ENCODE data around the gene PLPPR5.

The PLPPR5 gene

DNA sequence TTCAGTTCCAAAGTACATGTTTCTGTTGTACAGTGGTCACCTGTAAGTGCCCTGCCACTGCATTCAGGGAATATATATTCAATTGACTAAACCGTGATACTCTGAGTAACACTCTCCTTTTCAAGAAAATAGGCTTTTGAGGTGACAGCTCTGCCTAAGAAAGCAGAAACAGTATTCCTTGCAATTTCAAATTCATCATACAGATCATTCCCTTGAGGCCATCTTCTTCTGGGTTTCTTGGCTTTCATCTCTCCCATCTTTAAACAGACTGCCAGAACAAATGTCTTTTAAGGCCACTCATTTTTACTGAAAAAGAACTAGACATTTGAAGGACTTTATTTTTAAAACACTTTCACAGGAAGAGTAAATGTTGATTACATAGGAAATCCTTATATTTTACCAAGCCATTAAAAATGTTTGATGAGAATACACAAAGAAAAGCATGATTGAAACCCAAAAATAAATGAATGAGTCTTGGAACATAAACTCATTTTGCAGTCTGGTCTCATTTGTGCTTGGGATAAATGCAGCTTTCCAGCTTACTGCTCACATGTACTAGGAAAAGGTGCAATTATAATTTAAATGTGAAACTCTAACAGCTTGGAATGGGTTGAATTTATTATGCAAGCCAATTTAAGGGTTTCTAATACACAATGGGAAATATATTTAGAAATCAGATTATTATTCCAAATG lies 34.7 kb downstream of the PLPPR5 start:
- H2AFZ ChIP-seq (ENCODE audit: low read depth, low read length): no peak overlapping the region
- H4K20me1 ChIP-seq (ENCODE audit: insufficient read depth, low read length): no peaks in the 10 kb centered on the region
- no peaks in the 10 kb centered on the region for H3K4me1 ChIP-seq (ENCODE audit: insufficient read depth, low read length)
- no peak overlapping the region for H3K4me2 ChIP-seq (ENCODE audit: insufficient read depth, low read length)
- H3K4me3 ChIP-seq (ENCODE audit: low read depth in 1 of 2, low read length in 2 of 2): no peak overlapping the region
- no peaks in the 10 kb centered on the region for H3K36me3 ChIP-seq (ENCODE audit: insufficient read depth, low read length)
- H3K79me2 ChIP-seq (ENCODE audit: insufficient read depth, low read length): no peaks in the 10 kb centered on the region
- no peaks in the 10 kb centered on the region for H3K27me3 ChIP-seq (ENCODE audit: insufficient read depth, low read length, poor library complexity)
- no peak overlapping the region for H3K9ac ChIP-seq (ENCODE audit: low read depth, low read length)
- no peaks in the 10 kb centered on the region for H3K9me3 ChIP-seq (ENCODE audit: insufficient read depth, low read length, severe bottlenecking)
- TF ChIP-seq CTCF (IDR thresholded peaks at IDR 0.05; ENCODE audit: borderline replicate concordance, extremely low read depth, low read length, poor library complexity, severe bottlenecking) (no peak), EZH2 (IDR thresholded peaks at IDR 0.05; ENCODE audit: borderline replicate concordance, low read depth, low read length, severe bottlenecking) (no peak)
- no peak for DNase-seq
- no peak overlapping the region for H3K27ac ChIP-seq (ENCODE audit: low read length)
- no peak for ATAC-seq (ENCODE audit: insufficient read depth, low read depth)

DNA sequence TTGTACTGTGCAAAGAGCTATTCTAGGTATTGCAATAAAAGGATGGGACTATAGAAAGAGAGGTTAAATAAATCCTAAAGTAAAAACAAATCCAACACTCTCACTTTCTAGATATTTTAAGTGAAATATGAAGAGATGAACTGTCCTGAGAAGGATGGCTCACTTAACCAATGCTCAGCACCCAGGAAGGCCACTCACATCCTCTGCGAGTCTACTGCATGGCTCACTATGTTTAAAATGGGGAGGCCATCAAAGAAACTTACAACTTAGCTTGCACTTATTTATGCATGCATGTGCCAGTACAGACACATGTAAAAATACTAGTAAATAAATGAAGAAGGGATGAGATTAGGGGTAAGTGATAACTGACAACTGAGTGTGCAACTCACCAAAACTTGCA lies 37.5 kb downstream of the PLPPR5 start:
- no peaks in the 10 kb centered on the region for H3K4me1 ChIP-seq (ENCODE audit: insufficient read depth, low read length)

DNA sequence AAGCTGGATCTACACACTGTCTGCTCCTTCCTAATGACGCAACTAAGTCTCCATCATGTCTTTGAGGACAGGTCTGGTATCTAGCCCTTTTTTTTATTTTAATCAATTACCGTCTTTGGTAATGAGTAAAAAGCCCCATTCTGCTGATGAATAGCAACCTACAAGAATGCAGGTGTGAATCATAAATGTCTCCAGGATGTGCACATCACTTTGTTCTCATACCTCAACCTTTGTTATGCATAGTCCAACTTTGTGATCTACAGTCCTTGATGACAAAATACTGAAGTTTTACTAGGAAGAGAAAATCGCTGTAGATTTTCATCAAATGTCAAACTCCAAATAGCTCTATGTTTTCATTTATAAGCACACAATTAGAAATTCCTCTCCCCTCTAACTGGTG lies 39.3 kb downstream of the PLPPR5 start:
- Histone ChIP-seq H2AFZ (ENCODE audit: low read depth, low read length) (no peak overlapping the region), H3K36me3 (ENCODE audit: insufficient read depth, low read length) (no peaks in the 10 kb centered on the region), H3K4me3 (ENCODE audit: low read depth in 1 of 2, low read length in 2 of 2) (no peak overlapping the region), H4K20me1 (ENCODE audit: insufficient read depth, low read length) (no peaks in the 10 kb centered on the region), H3K4me1 (ENCODE audit: insufficient read depth, low read length) (no peaks in the 10 kb centered on the region), H3K4me2 (ENCODE audit: insufficient read depth, low read length) (no peak overlapping the region), H3K79me2 (ENCODE audit: insufficient read depth, low read length) (no peaks in the 10 kb centered on the region), H3K27me3 (ENCODE audit: insufficient read depth, low read length, poor library complexity) (no peaks in the 10 kb centered on the region), H3K27ac (ENCODE audit: low read length) (no peak overlapping the region), H3K9ac (ENCODE audit: low read depth, low read length) (no peak overlapping the region), H3K9me3 (ENCODE audit: insufficient read depth, low read length, severe bottlenecking) (no peaks in the 10 kb centered on the region)
- ATAC-seq (ENCODE audit: insufficient read depth, low read depth) (no peak), DNase-seq (no peak)
- TF ChIP-seq CTCF (IDR thresholded peaks at IDR 0.05; ENCODE audit: borderline replicate concordance, extremely low read depth, low read length, poor library complexity, severe bottlenecking) (no peak), EZH2 (IDR thresholded peaks at IDR 0.05; ENCODE audit: borderline replicate concordance, low read depth, low read length, severe bottlenecking) (no peak)

More for the DNA sequence above, 37.5 kb downstream of the PLPPR5 start:
- TF ChIP-seq CTCF (IDR thresholded peaks at IDR 0.05; ENCODE audit: borderline replicate concordance, extremely low read depth, low read length, poor library complexity, severe bottlenecking) (no peak), EZH2 (IDR thresholded peaks at IDR 0.05; ENCODE audit: borderline replicate concordance, low read depth, low read length, severe bottlenecking) (no peak)
- DNase-seq (no peak), ATAC-seq (ENCODE audit: insufficient read depth, low read depth) (no peak)
- Histone ChIP-seq H3K27ac (ENCODE audit: low read length) (no peak overlapping the region), H3K79me2 (ENCODE audit: insufficient read depth, low read length) (no peaks in the 10 kb centered on the region), H2AFZ (ENCODE audit: low read depth, low read length) (no peak overlapping the region), H3K4me3 (ENCODE audit: low read depth in 1 of 2, low read length in 2 of 2) (no peak overlapping the region), H4K20me1 (ENCODE audit: insufficient read depth, low read length) (no peaks in the 10 kb centered on the region), H3K4me2 (ENCODE audit: insufficient read depth, low read length) (no peak overlapping the region), H3K27me3 (ENCODE audit: insufficient read depth, low read length, poor library complexity) (no peaks in the 10 kb centered on the region), H3K36me3 (ENCODE audit: insufficient read depth, low read length) (no peaks in the 10 kb centered on the region), H3K9ac (ENCODE audit: low read depth, low read length) (no peak overlapping the region), H3K9me3 (ENCODE audit: insufficient read depth, low read length, severe bottlenecking) (no peaks in the 10 kb centered on the region)

Measured in DND-41 (cell line).